K562 (cell line): ENCODE results near the gene CCNT2. TPM values are rescaled to one million over a fixed set of nuclear protein-coding genes. Genes with fewer than 3 reads are reported as not detected.
A peak's percentile ranks its signal among the peaks of the same experiment; 100 is the strongest.

Source experiments
- CBX3 ChIP-seq, 2 experiments: IDR thresholded peaks; 1 replicate in 1 of 2; 2 replicates in 1 of 2; pipeline ENCODE4 v1.6.1; 2012; ENCODE audit warnings: inconsistent platforms in 2 of 2, low read length in 2 of 2, borderline replicate concordance in 1 of 2, control low read depth in 1 of 2
- CREB1 ChIP-seq, 2 experiments: sonication (generic) in 1 of 2; formaldehyde crosslinking in 1 of 2; IDR thresholded peaks; 2 replicates each; pipeline versions ENCODE4 v1.6.1 to v1.8.0; 2012 to 2022; ENCODE audit warnings: inconsistent platforms in 1 of 2, mild to moderate bottlenecking in 1 of 2, missing genetic modification reagents in 1 of 2, moderate library complexity in 1 of 2
- CREB3L1 ChIP-seq: fragments of 450-650 bp; IDR thresholded peaks from 2 replicates; pipeline ENCODE4 v1.6.1; 2014; ENCODE audit warnings: low read depth, mild to moderate bottlenecking, moderate library complexity, borderline replicate concordance
- CREBBP ChIP-seq: IDR thresholded peaks from one replicate; pipeline ENCODE4 v1.6.1; 2012; ENCODE audit warnings: low read depth, mild to moderate bottlenecking, control low read depth, inconsistent platforms, low read length
- ELF1 ChIP-seq: fragments of 200-800 bp; sonication (Bioruptor generic); IDR thresholded peaks from 2 replicates; pipeline ENCODE4 v1.6.1; 2016; ENCODE audit warnings: missing genetic modification characterization, missing compliant biosample characterization
- FOSL1 ChIP-seq: fragments of 200-800 bp; sonication (Bioruptor generic); conservative IDR thresholded peaks from 2 replicates; pipeline ENCODE4 v1.6.1; 2016; ENCODE audit warnings: missing genetic modification characterization, missing compliant biosample characterization
- HDAC1 ChIP-seq, 2 experiments: fragments of 450-650 bp; IDR thresholded peaks; 2 replicates each; pipeline ENCODE4 v1.6.1; 2016 to 2017; ENCODE audit warnings: inconsistent platforms in 1 of 2, mild to moderate bottlenecking in 1 of 2, moderate library complexity in 1 of 2
- HMBOX1 ChIP-seq: sonication (generic); IDR thresholded peaks from 2 replicates; pipeline ENCODE4 v1.6.1; 2016
- HMG20A ChIP-seq: fragments of 450-650 bp; formaldehyde crosslinking; conservative IDR thresholded peaks from 2 replicates; pipeline ENCODE4 v1.4.0; 2020; ENCODE audit warnings: mild to moderate bottlenecking, mixed read lengths
- HNRNPH1 ChIP-seq: fragments of 200-400 bp; formaldehyde crosslinking; optimal IDR thresholded peaks from 2 replicates; pipeline ENCODE3; 2017; ENCODE audit warnings: low read depth, mild to moderate bottlenecking, low read length, moderate library complexity
- KLF16 ChIP-seq: IDR thresholded peaks from 2 replicates; pipeline ENCODE4 v1.6.1; 2016; ENCODE audit warnings: antibody characterized with exemption
- MEIS2 ChIP-seq: fragments of 450-650 bp; IDR thresholded peaks from 2 replicates; pipeline ENCODE4 v1.6.1; 2014; ENCODE audit warnings: mild to moderate bottlenecking; ENCODE audit not compliant: partially characterized antibody
- MTF1 ChIP-seq: fragments of 250-450 bp; sonication (Bioruptor Pico); IDR thresholded peaks from 2 replicates; pipeline ENCODE4 v1.9.0; 2021; ENCODE audit warnings: moderate library complexity, mild to moderate bottlenecking, inconsistent platforms, borderline replicate concordance
- NFATC3 ChIP-seq: fragments of 450-650 bp; IDR thresholded peaks from 2 replicates; pipeline ENCODE4 v1.6.1; 2017; ENCODE audit warnings: mild to moderate bottlenecking
- POLR2AphosphoS2 ChIP-seq: IDR thresholded peaks from 2 replicates; pipeline ENCODE4 v1.6.1; 2012; ENCODE audit warnings: low read length, improper control_type of control experiment
- RBM25 ChIP-seq: fragments of 200-400 bp; formaldehyde crosslinking; IDR thresholded peaks from 2 replicates; pipeline ENCODE4 v1.6.1; 2018; ENCODE audit warnings: low read length, low read depth, moderate library complexity; ENCODE audit not compliant: severe bottlenecking
- RBM39 ChIP-seq: fragments of 200-400 bp; formaldehyde crosslinking; optimal IDR thresholded peaks from 2 replicates; pipeline ENCODE3; 2018; ENCODE audit warnings: low read depth, low read length
- SETDB1 ChIP-seq: IDR thresholded peaks from one replicate; pipeline ENCODE4 v1.6.1; 2012; ENCODE audit warnings: low read length, control low read depth, inconsistent platforms
- SNIP1 ChIP-seq: fragments of 450-650 bp; IDR thresholded peaks from 2 replicates; pipeline ENCODE4 v1.7.1; 2017; ENCODE audit warnings: low read depth, mild to moderate bottlenecking
- TCF7 ChIP-seq: sonication (generic); IDR thresholded peaks from 2 replicates; pipeline ENCODE4 v1.6.1; 2016; ENCODE audit warnings: antibody characterized with exemption, borderline replicate concordance
- TRIM24 ChIP-seq, 2 experiments: fragments of 450-650 bp; IDR thresholded peaks; 2 replicates each; pipeline ENCODE4 v1.6.1; 2016
- ZBTB33 ChIP-seq: sonication (generic); formaldehyde crosslinking; IDR thresholded peaks from 2 replicates; pipeline ENCODE4 v1.8.1; 2023; ENCODE audit warnings: mild to moderate bottlenecking, missing genetic modification reagents
- ZNF431 ChIP-seq: sonication (generic); formaldehyde crosslinking; IDR thresholded peaks from 2 replicates; pipeline ENCODE4 v1.8.0; 2022; ENCODE audit warnings: mild to moderate bottlenecking, missing genetic modification reagents
- ZNF445 ChIP-seq: fragments of 250-450 bp; sonication (Bioruptor Pico); IDR thresholded peaks from 2 replicates; pipeline ENCODE4 v1.4.0; 2020; ENCODE audit warnings: low read depth, mild to moderate bottlenecking, moderate library complexity
- ZNF511 ChIP-seq: sonication (generic); formaldehyde crosslinking; IDR thresholded peaks from 2 replicates; pipeline ENCODE4 v1.8.0; 2022; ENCODE audit warnings: mild to moderate bottlenecking, missing genetic modification reagents
- polyA plus RNA-seq, 8 experiments: library from polyadenylated mRNA; depleted of rRNA in 4 of 8; stranded (reverse) in 5 of 8; unstranded in 3 of 8; fragments of >200 nt; fragmentation: Nextera tagmentation in 2 of 8; fragmentation: Illumina TruSeq in 1 of 8; extraction: Ambion mirVana in 2 of 8; extraction: Trizol in 1 of 8; gene quantifications; 2 replicates each; pipeline versions ENCODE4 v1.2.1 to v1.2.3, GENCODE V29; 2011 to 2014; ENCODE audit warnings: inconsistent platforms in 1 of 8, missing spikeins in 1 of 8
- total RNA-seq, 7 experiments: library from RNA; depleted of rRNA in 6 of 7; stranded (reverse); fragments of >200 nt in 6 of 7; fragmentation: Illumina TruSeq in 2 of 7; extraction: Trizol in 2 of 7; gene quantifications; 2 replicates each; pipeline versions ENCODE4 v1.2.1 to v1.2.3, GENCODE V29; 2011 to 2021; ENCODE audit warnings: low replicate concordance in 1 of 7

CCNT2 gene
- total and polyA plus RNA-seq, 9 of the 15 experiments (the other 6 are each of a cell fraction or from before 2014, with no cell fraction given), result 12.6 to 30.0 (median 22.7) TPM

GRCh38 chr2:134918526-134919340 is at the start of gene CCNT2 (continued):
- no peak for TF ChIP-seq TRIM24 (IDR thresholded peaks at IDR 0.05)
- TF ChIP-seq SNIP1, result no peak
- TF ChIP-seq TCF7, result no peak
- no peak for TF ChIP-seq ZNF445 (CRISPR knock-in tag)
- no peak for TF ChIP-seq HMG20A (CRISPR knock-in tag)
- TF ChIP-seq CREB3L1, result peak; percentile 32; the same call in 1 of the 2 replicates
- TF ChIP-seq MTF1, result no peak
- TF ChIP-seq ZBTB33, result 0 out of 2 replicates have a peak, but pooled peaks have one; percentile 9
- no peak for TF ChIP-seq ELF1 (tag)
- no peak for TF ChIP-seq HMBOX1
- no peak for TF ChIP-seq CBX3 (IDR thresholded peaks at IDR 0.05; ENCODE audit: borderline replicate concordance in 1 of 2, low read length in 2 of 2)
- TF ChIP-seq KLF16, result peak; percentile 69
- 0 out of 2 replicates have a peak, but pooled peaks have one; percentile 51 for TF ChIP-seq ZNF511
- TF ChIP-seq RBM39, result no peak
- no peak for TF ChIP-seq POLR2AphosphoS2
- TF ChIP-seq FOSL1 (tag), result no peak
- no peak for TF ChIP-seq HNRNPH1
- TF ChIP-seq ZNF431, result no peak
- peak in 1 of 2 experiments; percentile 64; a peak in 2 of 4 replicates for TF ChIP-seq HDAC1 (IDR thresholded peaks at IDR 0.05)
- no peak for TF ChIP-seq RBM25
- no peak for TF ChIP-seq NFATC3
- peak; percentile 96 for TF ChIP-seq CREB1 (IDR thresholded peaks at IDR 0.05)
- TF ChIP-seq CREB1 (CRISPR knock-in tag; IDR thresholded peaks at IDR 0.05), result peak; percentile 95
- TF ChIP-seq SETDB1, result no peak
- peak; percentile 93 for TF ChIP-seq MEIS2
- TF ChIP-seq CREBBP, result no peak
